IPS DF 19.7 (cell line): ENCODE measurements around the gene SERPINA1.
A peak's percentile ranks its signal among the peaks of the same experiment; 100 is the strongest.

Experiments used
- DNase-seq: peaks from one replicate; pipeline ENCODE4 v3.0.0-alpha.2; 2013; ENCODE audit warnings: low read depth, low spot score

SERPINA1 gene

GRCh38 chr14:94383777-94384176 is 4.6 kb downstream of the SERPINA1 start:
- DNase-seq: no peak

GRCh38 chr14:94382716-94383596 is 5.4 kb downstream of the SERPINA1 start:
- DNase-seq: no peak

- DNase-seq: no peak
These were observed 6.2 kb downstream of the SERPINA1 start for GRCh38 chr14:94382099-94382715.

- no peak for DNase-seq
These were observed 7.0 kb downstream of the SERPINA1 start for GRCh38 chr14:94381149-94382030.

- no peak for DNase-seq
These were observed 7.9 kb downstream of the SERPINA1 start for GRCh38 chr14:94380225-94381148.

GRCh38 chr14:94379291-94380224 is 8.8 kb downstream of the SERPINA1 start:
- DNase-seq: no peak

GRCh38 chr14:94378527-94379290 is 9.7 kb downstream of the SERPINA1 start:
- DNase-seq: no peak

- DNase-seq: no peak
These were observed 10.4 kb downstream of the SERPINA1 start for GRCh38 chr14:94377866-94378470.

- no peak for DNase-seq
These were observed 11.2 kb downstream of the SERPINA1 start for GRCh38 chr14:94376976-94377865.

- no peak for DNase-seq
These were observed 12.1 kb downstream of the SERPINA1 start for GRCh38 chr14:94376108-94376975.

GRCh38 chr14:94375552-94376107 is 12.8 kb downstream of the SERPINA1 start:
- no peak for DNase-seq

- no peak for DNase-seq
These were observed 13.6 kb downstream of the SERPINA1 start for GRCh38 chr14:94374749-94375260.

GRCh38 chr14:94374116-94374515 is 14.3 kb downstream of the SERPINA1 start:
- no peak for DNase-seq

- DNase-seq: no peak
These were observed 14.7 kb downstream of the SERPINA1 start for GRCh38 chr14:94373708-94374107.

- DNase-seq: peak; percentile 30
These were observed 16.3 kb downstream of the SERPINA1 start for GRCh38 chr14:94372021-94372605.

GRCh38 chr14:94370524-94370910 is 17.9 kb downstream of the SERPINA1 start:
- DNase-seq: no peak
